Mesenteric fat pad (tissue), 1 donor: ENCODE data around the gene LRCOL1. TPM values are rescaled to one million over a fixed set of nuclear protein-coding genes. Genes with fewer than 3 reads are reported as not detected.

Experiments
- DNase-seq: peaks from one replicate; pipeline ENCODE4 v3.0.0-alpha.2; 2020; ENCODE audit warnings: low spot score
- total RNA-seq: library from RNA; stranded (reverse); fragmentation: NEBNext Ultra II Directional; extraction: Animal tissue kit (Norgen Biotek cat#: 25700); gene quantifications from one replicate; pipeline ENCODE4 v1.2.1, GENCODE V29; 2021
- donor health status: DM: yes; HTN: yes; CAD: no.

LRCOL1 gene
- total RNA-seq, 1 donor from 2014 or later = not detected

DNA sequence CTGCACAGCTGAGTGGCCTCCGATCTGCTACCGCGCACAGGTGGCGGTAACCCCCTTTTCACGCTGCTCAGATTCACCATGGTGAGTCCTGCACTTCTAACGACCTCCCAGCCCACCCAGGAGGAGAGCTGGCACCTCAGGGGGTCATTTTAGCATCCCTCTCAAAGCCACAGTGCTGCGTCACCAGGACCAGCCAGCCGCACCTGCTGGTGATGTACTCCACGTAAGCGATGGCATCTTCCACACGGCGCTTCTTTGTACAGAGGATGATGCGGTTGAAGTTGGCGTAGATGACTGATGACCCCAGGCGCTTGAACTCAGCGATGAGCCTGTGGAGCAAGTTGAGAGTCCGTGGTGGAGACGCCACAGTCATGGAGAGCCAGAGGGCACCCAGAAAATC, 27.4 kb upstream of the LRCOL1 start:
- DNase-seq = no peak

GRCh38 chr12:132635076-132635955, 24.9 kb upstream of the LRCOL1 start:
- no peak for DNase-seq

DNA sequence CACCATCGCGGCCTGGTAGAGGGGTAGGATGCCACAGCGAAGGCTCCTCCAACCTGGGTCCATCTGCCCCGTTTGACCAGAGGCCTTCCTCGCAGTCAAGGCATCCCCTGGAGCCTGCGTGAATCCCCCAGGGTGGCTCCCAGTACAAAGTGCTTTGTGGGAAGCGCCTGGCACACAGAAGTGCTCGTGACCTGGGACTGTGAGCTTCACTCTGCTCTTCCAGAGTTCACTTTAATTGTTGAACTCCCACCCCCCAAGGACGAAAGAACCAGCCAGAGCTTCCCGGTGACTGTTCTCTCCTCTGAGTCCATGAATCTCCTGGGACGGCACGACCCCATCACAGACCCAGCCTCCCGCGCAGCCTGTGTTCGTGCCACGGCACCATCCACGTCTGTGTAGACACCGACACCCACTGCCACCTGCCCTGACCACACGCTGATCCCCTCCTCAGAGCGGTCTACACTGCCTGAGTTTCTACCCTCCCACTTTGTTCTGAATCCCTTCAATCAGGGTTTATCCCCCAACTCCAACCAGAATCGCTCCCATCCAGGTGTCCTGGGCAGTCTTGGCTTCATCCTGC, 24.1 kb upstream of the LRCOL1 start:
- DNase-seq = no peak

- no peak for DNase-seq
Measured at GRCh38 chr12:132633901-132634300, 23.5 kb upstream of the LRCOL1 start.

GRCh38 chr12:132633398-132633797, 23.0 kb upstream of the LRCOL1 start:
- no peak for DNase-seq

GRCh38 chr12:132632521-132633228, 22.3 kb upstream of the LRCOL1 start:
- no peak for DNase-seq

- no peak for DNase-seq
Measured at GRCh38 chr12:132631666-132632065, 21.3 kb upstream of the LRCOL1 start.

DNA sequence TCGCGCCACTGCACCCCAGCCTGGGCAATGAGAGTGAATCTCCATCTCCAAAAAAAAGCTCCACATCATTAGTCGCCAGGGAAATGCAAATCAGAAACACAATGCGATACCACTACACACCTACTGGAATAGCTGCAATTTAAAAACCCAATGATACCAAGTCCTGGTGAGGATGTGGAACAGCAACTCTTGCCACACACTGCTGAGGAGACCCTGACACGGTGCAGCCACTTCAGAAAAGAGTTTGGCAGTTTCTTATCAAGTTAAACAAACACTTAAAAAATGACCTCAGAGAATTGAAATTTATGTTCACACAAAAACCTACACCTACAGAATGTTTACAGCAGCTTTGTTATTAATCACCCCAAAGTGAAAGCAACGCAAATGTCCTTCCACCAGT, 20.3 kb upstream of the LRCOL1 start:
- DNase-seq = no peak

GRCh38 chr12:132629330-132629729, 18.9 kb upstream of the LRCOL1 start:
- DNase-seq = no peak

DNA sequence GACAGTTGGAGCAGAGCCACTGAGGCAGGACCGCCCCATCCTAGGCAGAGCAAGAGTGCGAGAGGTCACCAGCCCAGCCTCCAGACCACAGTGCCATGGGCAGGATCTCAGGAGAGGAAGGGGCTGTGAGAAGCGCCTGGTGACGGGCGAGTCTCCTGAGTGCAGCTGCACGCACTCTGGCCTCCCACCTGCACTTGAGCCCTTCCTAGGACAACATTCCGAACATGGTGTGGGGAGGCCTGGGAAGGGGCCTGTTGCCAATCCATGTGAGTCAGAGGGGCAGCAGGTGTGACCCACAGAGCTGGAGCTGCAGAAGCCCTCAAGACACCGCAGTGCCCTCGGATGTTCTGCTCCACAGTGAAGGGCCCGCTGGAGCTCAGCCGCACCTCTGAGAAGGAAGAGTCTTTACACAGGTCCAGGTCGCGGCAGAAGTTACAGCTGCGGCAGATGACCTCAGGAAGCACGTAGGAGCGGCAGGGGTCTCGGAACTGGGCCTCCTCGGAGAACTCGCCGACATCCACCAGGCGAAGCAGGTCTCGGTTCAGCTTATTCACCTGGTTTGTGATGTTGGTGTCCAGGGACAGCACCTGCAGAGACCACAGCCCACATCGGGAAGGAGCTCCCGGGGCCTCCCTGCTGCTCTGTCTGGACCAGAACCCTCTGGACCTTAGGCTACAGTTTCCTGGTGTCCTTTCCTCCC, 15.5 kb upstream of the LRCOL1 start:
- no peak for DNase-seq

- DNase-seq = no peak
Measured at GRCh38 chr12:132624910-132625630, 14.7 kb upstream of the LRCOL1 start.

DNA sequence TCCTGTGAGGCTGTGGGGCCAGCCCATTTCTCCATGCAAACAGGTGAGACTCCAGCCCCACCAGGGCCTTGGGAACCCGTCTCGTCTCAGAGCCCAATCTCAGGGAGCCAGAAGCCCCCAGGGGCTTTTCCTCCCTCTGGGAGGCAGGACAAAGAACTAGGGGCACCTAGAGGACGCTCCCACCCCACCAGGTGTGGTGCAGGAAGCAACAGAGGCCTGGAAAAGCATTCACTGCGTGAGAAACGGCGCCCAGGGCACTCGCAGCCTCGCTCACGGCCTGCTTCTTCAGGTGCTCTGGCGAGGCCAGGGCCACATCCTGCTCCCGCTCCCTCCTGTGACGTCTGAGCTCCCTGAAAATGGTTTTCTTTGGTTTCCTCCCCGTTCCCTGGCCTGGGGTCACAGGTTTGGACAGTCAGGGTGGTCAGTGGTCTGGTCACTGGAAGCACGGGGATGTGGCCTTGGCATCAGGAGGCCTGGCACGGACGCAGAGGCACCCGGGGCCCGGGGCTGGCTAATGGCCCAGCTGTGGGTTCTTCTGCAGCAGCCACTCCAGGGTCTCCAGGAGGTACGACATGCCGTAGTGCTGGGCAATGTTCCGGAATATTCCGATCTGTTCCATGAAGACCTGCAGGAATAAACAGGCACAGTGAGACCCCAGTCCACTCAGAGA, 13.9 kb upstream of the LRCOL1 start:
- DNase-seq = no peak

DNA sequence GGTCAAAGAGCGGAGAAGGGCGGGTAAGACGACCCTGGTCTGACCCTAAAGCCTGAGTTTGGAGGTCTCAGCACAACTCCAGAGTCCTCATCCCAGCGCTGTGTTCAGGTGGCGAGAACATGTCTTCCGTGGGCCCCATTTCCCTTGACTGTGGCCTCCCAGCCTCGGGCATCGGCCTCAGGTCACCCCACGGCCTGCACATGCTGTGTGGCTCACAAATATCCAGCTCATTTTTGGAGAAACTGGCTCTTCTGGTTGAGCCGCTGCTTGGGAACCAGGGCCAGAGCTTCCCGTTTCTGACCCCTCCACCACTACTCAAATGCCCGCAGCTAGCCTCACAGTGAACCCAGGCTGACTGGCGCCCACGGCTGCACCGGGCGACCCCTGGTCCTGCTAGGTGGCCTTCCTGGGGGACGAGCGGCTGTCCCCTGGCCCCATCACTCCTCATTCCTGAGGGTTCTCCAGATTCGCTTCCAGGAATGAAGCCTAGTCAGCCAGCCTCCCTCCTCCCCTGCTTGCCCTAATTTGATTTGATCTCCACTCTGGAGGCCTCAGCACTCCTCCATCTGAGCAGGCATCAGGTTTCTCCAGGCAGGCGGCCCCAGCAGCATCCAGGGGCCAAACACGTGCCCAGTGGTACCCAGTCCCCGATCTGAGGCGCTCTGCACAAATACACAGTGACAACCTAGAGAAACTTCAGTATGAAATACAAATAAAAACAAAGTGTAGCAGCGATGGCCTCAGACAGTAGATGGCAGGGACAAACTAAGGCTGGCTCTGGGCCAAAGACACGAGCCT, 12.9 kb upstream of the LRCOL1 start:
- DNase-seq = no peak

GRCh38 chr12:132622437-132623071, 12.2 kb upstream of the LRCOL1 start:
- no peak for DNase-seq

DNA sequence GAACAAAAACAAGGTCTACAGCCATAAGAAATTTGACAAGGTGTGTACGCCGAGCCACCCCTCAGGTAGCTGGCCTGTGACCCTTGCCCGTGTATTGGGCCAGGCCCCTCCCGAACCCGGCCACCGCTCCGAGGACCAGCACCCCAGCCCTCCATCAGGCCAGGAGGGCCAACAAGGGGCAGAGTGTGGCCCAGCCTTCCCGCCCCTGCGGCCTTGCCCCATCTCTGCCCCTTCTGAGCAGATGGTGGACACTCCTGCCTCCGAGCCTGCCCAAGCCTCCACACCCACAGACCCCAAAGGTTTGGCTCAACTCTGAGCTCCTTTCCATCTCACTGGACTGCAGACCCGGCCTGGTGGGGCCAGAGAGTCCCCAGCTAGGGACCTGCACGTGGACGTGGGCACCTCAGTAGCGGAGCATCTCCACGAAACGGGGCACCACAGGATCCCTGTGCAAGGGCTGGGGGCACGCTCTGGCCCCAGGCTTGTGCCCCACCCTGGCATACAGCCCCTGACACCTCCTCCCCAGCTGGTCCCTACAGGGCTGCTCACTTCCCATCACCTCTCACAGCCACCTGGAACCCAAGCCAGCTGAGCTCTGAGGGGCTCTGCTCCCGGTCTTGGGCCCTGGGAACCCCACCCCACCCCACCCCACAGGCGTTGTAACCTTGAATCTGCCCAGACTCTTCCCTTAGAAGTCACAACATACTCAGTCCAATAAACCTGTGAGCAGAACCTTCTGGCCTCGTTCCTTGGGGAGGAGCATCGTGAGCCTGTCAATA, 11.5 kb upstream of the LRCOL1 start:
- no peak for DNase-seq

GRCh38 chr12:132620899-132621656, 10.7 kb upstream of the LRCOL1 start:
- DNase-seq = no peak

- no peak for DNase-seq
Measured at GRCh38 chr12:132620113-132620898, 9.9 kb upstream of the LRCOL1 start.
